GM12892 (cell line): ENCODE measurements around the gene SVOP.

Experiments used
- POLR2A ChIP-seq: IDR thresholded peaks from 2 replicates; pipeline ENCODE4 v1.6.1; 2011; ENCODE audit warnings: low read depth, low read length, control low read depth
- POLR2AphosphoS5 ChIP-seq: IDR thresholded peaks from 2 replicates; pipeline ENCODE4 v1.6.1; 2011; ENCODE audit warnings: low read depth, low read length, control low read depth

DNA sequence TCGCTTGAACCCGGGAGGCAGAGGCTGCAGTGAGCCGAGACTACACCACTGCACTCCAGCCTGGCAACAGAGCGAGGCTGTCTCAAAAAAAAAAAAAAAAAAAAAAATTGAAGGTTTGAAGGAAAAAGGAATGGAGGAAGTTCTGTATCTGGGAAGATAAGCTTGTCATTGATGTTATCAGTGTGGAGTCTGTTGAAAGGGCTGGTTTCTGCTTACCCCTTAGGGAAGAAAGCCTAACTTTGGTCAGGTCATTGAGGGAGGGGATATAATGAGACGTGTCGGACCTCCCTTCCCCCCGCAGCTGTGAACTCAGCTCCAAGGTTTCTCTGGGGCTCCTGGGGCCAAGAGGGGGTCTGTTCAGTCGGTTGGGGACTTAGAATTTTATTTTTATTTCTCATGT is 124.5 kb downstream of the SVOP start:
- TF ChIP-seq POLR2A = no peak
- TF ChIP-seq POLR2AphosphoS5 = no peak
